Mucosa of gallbladder (tissue), 1 donor: ENCODE measurements around the gene IPCEF1. TPM values are rescaled to one million over a fixed set of nuclear protein-coding genes. Genes with fewer than 3 reads are reported as not detected.

Experiments used
- DNase-seq: peaks from one replicate; pipeline ENCODE4 v3.0.0-alpha.2; 2020; ENCODE audit warnings: low spot score
- total RNA-seq: library from RNA; stranded (reverse); gene quantifications from one replicate; pipeline ENCODE4 v1.2.1, GENCODE V29; 2021
- donor health status: DM: no; HTN: no; CAD: no.

IPCEF1 gene
- total RNA-seq, 1 donor from 2014 or later = 3.3 TPM

- DNase-seq = no peak
Observed at GRCh38 chr6:154106251-154106650, 250.4 kb downstream of the IPCEF1 start.

Other genes starting within 250 kb of the IPCEF1 start
- gene CNKSR3, start 153.9 kb upstream of the IPCEF1 start, total RNA-seq = 39.0 TPM